HepG2 (cell line): ENCODE results near the gene KCNMA1. TPM values are rescaled to one million over a fixed set of nuclear protein-coding genes. Genes with fewer than 3 reads are reported as not detected.

Experiments
- ATAC-seq: fragments of 200-7000 bp; cut with Tn5 transposase; 3 replicates; pipeline ENCODE4 v1.9.1; 2020; ENCODE audit warnings: mild to moderate bottlenecking, moderate library complexity
- BruUV-seq: library from RNA; stranded (reverse); fragments of 400-500 nt; replicated peaks from 2 replicates; lab custom pipeline; 2021; lab: Mats Ljungman, UMichigan
- CTCF ChIA-PET: fragments of 300-600 bp; formaldehyde crosslinking; extraction: SDS; loops from one replicate; lab custom pipeline; 2021; ENCODE audit warnings: low total read pairs, inconsistent platforms, low intra/inter-chr PET ratio; lab: Yijun Ruan, JAX
- POLR2A ChIA-PET: fragments of 350-600 bp; sonication (Branson Sonifier 250); formaldehyde crosslinking; loops from one replicate; lab custom pipeline; 2020; ENCODE audit warnings: antibody characterized with exemption, inconsistent platforms; lab: Yijun Ruan, JAX
- DNase-seq: peaks from one replicate; pipeline ENCODE4 v3.0.0-alpha.2; 2015; ENCODE audit warnings: low spot score
- FAIRE-seq: peaks from 3 replicates; lab custom pipeline; 2011; peaks lifted over from hg19 to GRCh38; lab: Jason Lieb, UNC
- H2AFZ ChIP-seq: one replicate; pipeline ENCODE4 v1.6.1; 2011; ENCODE audit warnings: low read length, inconsistent platforms
- H3K27ac ChIP-seq: fragments of 300-600 bp; 3 replicates; pipeline ENCODE4 v1.8.0; 2011; ENCODE audit warnings: mixed run types, mild to moderate bottlenecking, mixed read lengths, low read length, inconsistent platforms; ENCODE audit not compliant: insufficient read depth; ENCODE audit errors: extremely low read length
- H3K27me3 ChIP-seq, 2 experiments: fragments of 200-600 bp in 1 of 2; 2 replicates in 1 of 2; 3 replicates in 1 of 2; pipeline versions ENCODE4 v1.6.0 to v1.8.0; 2011; ENCODE audit warnings: low read length in 2 of 2, mild to moderate bottlenecking in 2 of 2, moderate library complexity in 2 of 2, inconsistent platforms in 1 of 2; ENCODE audit not compliant: insufficient read depth in 2 of 2, control insufficient read depth in 1 of 2
- H3K36me3 ChIP-seq, 2 experiments: fragments of 200-600 bp in 1 of 2; replicated peaks in 1 of 2; 2 replicates in 1 of 2; 3 replicates in 1 of 2; pipeline versions ENCODE4 v1.5.1 to v1.8.0; 2011; ENCODE audit warnings: low read length in 2 of 2, inconsistent platforms in 1 of 2; ENCODE audit not compliant: insufficient read depth in 2 of 2, control insufficient read depth in 1 of 2
- H3K4me1 ChIP-seq: 2 replicates; pipeline ENCODE4 v1.5.1; 2012; ENCODE audit warnings: low read length, inconsistent platforms; ENCODE audit not compliant: insufficient read depth
- H3K4me2 ChIP-seq: 2 replicates; pipeline ENCODE4 v1.6.0; 2011; ENCODE audit warnings: low read depth, low read length, inconsistent platforms
- H3K4me3 ChIP-seq, 3 experiments: fragments of 200-600 bp in 1 of 3; sonication (generic), shearing (Covaris generic) in 1 of 3; replicated peaks in 1 of 3; 2 replicates each; pipeline ENCODE4 v1.5.1; 2011 to 2016; ENCODE audit warnings: low read length in 3 of 3, inconsistent platforms in 2 of 3, low read depth in 2 of 3, mild to moderate bottlenecking in 2 of 3, control low read depth in 1 of 3, mixed read lengths in 1 of 3; ENCODE audit not compliant: insufficient read depth in 1 of 3
- H3K79me2 ChIP-seq: one replicate; pipeline ENCODE4 v1.6.1; 2011; ENCODE audit warnings: low read length, inconsistent platforms; ENCODE audit not compliant: insufficient read depth
- H3K9ac ChIP-seq: 2 replicates; pipeline ENCODE4 v1.6.0; 2011; ENCODE audit warnings: mild to moderate bottlenecking, low read depth, low read length, inconsistent platforms; ENCODE audit not compliant: insufficient read depth
- H3K9me3 ChIP-seq: 2 replicates; pipeline ENCODE4 v1.5.1; 2012; ENCODE audit warnings: mild to moderate bottlenecking, low read length
- H4K20me1 ChIP-seq: 2 replicates; pipeline ENCODE4 v1.6.0; 2011; ENCODE audit warnings: inconsistent platforms, mild to moderate bottlenecking, low read length, moderate library complexity; ENCODE audit not compliant: insufficient read depth
- ASH2L ChIP-seq: fragments of 300-600, 200-600 bp; sonication (generic); IDR thresholded peaks from 2 replicates; pipeline ENCODE4 v1.7.0; 2017; ENCODE audit warnings: low read depth, mild to moderate bottlenecking, moderate library complexity, mixed read lengths, low read length; ENCODE audit not compliant: insufficient read length
- GABPB1 ChIP-seq: IDR thresholded peaks from 2 replicates; pipeline ENCODE4 v1.6.1; 2016; ENCODE audit warnings: mild to moderate bottlenecking, missing genetic modification reagents, moderate library complexity, missing compliant biosample characterization
- HDAC1 ChIP-seq: sonication (generic); formaldehyde crosslinking; IDR thresholded peaks from 2 replicates; pipeline ENCODE4 v1.5.1; 2020; ENCODE audit warnings: mild to moderate bottlenecking, missing genetic modification reagents
- HOXD1 ChIP-seq: sonication (generic); formaldehyde crosslinking; IDR thresholded peaks from 2 replicates; pipeline ENCODE4 v1.5.0; 2020; ENCODE audit warnings: missing genetic modification reagents
- KDM6A ChIP-seq: IDR thresholded peaks from 2 replicates; pipeline ENCODE4 v1.6.1; 2016; ENCODE audit warnings: low read depth
- MEIS1 ChIP-seq: sonication (generic); formaldehyde crosslinking; IDR thresholded peaks from 2 replicates; pipeline ENCODE4 v1.9.0; 2021; ENCODE audit warnings: mild to moderate bottlenecking, missing genetic modification reagents, moderate library complexity, borderline replicate concordance
- MYNN ChIP-seq: sonication (generic); formaldehyde crosslinking; IDR thresholded peaks from 2 replicates; pipeline ENCODE4 v1.4.0; 2020; ENCODE audit warnings: mild to moderate bottlenecking, low read depth, missing genetic modification reagents
- NFIC ChIP-seq: IDR thresholded peaks from 2 replicates; pipeline ENCODE4 v1.6.1; 2012; ENCODE audit warnings: mild to moderate bottlenecking, low read length, inconsistent platforms
- PHB2 ChIP-seq: fragments of 450-650 bp; IDR thresholded peaks from 2 replicates; pipeline ENCODE4 v1.6.1; 2018; ENCODE audit not compliant: partially characterized antibody
- POLR2G ChIP-seq: fragments of 200-400 bp; formaldehyde crosslinking; IDR thresholded peaks from 2 replicates; pipeline ENCODE4 v1.6.1; 2018; ENCODE audit warnings: mild to moderate bottlenecking, low read depth, low read length, moderate library complexity
- RORA ChIP-seq: sonication (generic); formaldehyde crosslinking; IDR thresholded peaks from 2 replicates; pipeline ENCODE4 v1.5.0; 2020; ENCODE audit warnings: mild to moderate bottlenecking, missing genetic modification reagents, moderate library complexity
- ZFP1 ChIP-seq: IDR thresholded peaks from 2 replicates; pipeline ENCODE4 v1.6.1; 2016
- ZNF205 ChIP-seq: IDR thresholded peaks from 2 replicates; pipeline ENCODE4 v1.6.1; 2018; ENCODE audit warnings: missing biosample characterization, missing genetic modification reagents
- ZNF230 ChIP-seq: sonication (generic); formaldehyde crosslinking; IDR thresholded peaks from 2 replicates; pipeline ENCODE4 v1.4.0; 2020; ENCODE audit warnings: mild to moderate bottlenecking, missing genetic modification reagents
- ZNF24 ChIP-seq: fragments of 450-650 bp; IDR thresholded peaks from 2 replicates; pipeline ENCODE4 v1.6.1; 2017; ENCODE audit warnings: antibody characterized with exemption, mild to moderate bottlenecking
- ZNF317 ChIP-seq: sonication (generic); formaldehyde crosslinking; IDR thresholded peaks from 2 replicates; pipeline ENCODE4 v1.5.0; 2020; ENCODE audit warnings: mild to moderate bottlenecking, missing genetic modification reagents
- ZZZ3 ChIP-seq: sonication (generic); formaldehyde crosslinking; IDR thresholded peaks from 2 replicates; pipeline ENCODE4 v1.4.0; 2020; ENCODE audit warnings: missing genetic modification reagents, mild to moderate bottlenecking, borderline replicate concordance
- WGBS: methylation state at CpG from one replicate; pipeline ENCODE4 v1.1.6; 2017; ENCODE audit warnings: low lambda C conversion rate; 5-methylcytosine and 5-hydroxymethylcytosine counted together
- in situ Hi-C: cut with HindIII; loops from 2 replicates; pipeline ENCODE4 v1.10.0; 2017; ENCODE audit warnings: low pct_unique_long_range_greater_than_20kb; ENCODE audit not compliant: extremely low pct_ligation_motif_present
- intact Hi-C: fragments of 100-400 bp; cut with micrococcal nuclease; formaldehyde crosslinking; loops from one replicate; pipeline ENCODE4 v1.10.0; 2022; ENCODE audit not compliant: unreplicated experiment
- polyA plus RNA-seq, 8 experiments: library from polyadenylated mRNA; depleted of rRNA in 3 of 8; stranded (reverse) in 7 of 8; unstranded in 1 of 8; fragments of >200 nt; fragmentation: Illumina TruSeq in 4 of 8; extraction: Trizol in 4 of 8; gene quantifications; 2 replicates each; pipeline versions ENCODE4 v1.2.1 to v1.2.3, GENCODE V29; 2011 to 2016; ENCODE audit warnings: low read depth in 4 of 8, missing spikeins in 1 of 8, mixed read lengths in 1 of 8; ENCODE audit not compliant: insufficient read depth in 1 of 8
- total RNA-seq, 5 experiments: library from RNA; depleted of rRNA; stranded (reverse); fragments of >200 nt; fragmentation: Illumina TruSeq; extraction: Trizol; gene quantifications; 2 replicates each; pipeline ENCODE4 v1.2.3, GENCODE V29; 2016; ENCODE audit warnings: low read depth in 1 of 5
- TF ChIP-seq, protein P1 (sequence below): sonication (generic); formaldehyde crosslinking; IDR thresholded peaks from 2 replicates; pipeline ENCODE4 v1.5.0; 2020; ENCODE audit warnings: mild to moderate bottlenecking, missing genetic modification reagents, moderate library complexity
- TF ChIP-seq, protein P2 (sequence below): sonication (generic); formaldehyde crosslinking; IDR thresholded peaks from 2 replicates; pipeline ENCODE4 v1.4.0; 2020; ENCODE audit warnings: missing genetic modification reagents
- TF ChIP-seq, protein P3 (sequence below): sonication (generic); formaldehyde crosslinking; conservative IDR thresholded peaks from 2 replicates; pipeline ENCODE4 v1.4.0; 2020; ENCODE audit warnings: missing genetic modification reagents

Gene KCNMA1
- total and polyA plus RNA-seq, 2 of the 13 experiments (the other 11 are each of a cell fraction or from before 2014, with no cell fraction given): 0.02 TPM; not detected in 1

DNA sequence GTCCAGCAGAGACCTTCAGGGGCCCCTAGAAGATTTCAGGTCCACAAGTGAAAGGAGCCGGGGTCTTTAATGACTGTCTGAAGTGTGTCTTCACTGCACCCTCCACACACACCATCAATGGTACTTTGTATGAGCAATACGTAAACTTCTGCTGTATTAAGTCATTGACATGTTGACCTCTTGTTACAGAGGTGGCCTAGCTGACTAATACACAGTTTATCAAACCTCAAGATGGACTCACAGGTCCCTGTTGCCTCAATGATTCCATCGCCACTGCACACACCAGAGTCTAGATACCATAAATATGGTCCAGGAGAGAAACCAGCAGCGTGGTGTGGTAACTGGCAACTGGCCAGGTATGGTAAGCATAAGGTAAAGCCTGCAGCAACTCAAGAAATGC lies 19.5 kb downstream of the KCNMA1 start (continued):
- no peak for TF ChIP-seq ZZZ3
- no peak for TF ChIP-seq KDM6A
- TF ChIP-seq ASH2L: no peak
- TF ChIP-seq, all 625 proteins: peak for 0

DNA sequence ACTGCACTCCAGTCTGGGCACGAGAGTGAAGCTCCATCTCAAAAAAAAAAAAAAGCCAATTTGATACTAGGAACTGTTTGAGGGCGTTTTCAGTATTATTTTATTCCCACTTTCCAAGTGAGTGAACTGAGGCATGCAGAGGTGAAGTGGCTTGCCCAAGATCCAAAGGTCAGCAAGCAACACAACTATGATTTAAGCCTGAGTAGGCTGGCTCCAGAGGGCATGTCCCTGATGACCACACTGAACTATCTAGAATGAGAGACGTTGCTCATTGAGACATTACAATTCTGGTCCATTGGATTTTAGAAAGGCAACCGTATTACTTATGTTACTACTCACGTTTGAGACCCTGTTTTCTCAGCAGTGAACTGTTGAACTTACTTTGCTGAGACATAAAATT lies 20.8 kb downstream of the KCNMA1 start:
- BruUV-seq: no TSS peak
- no peak overlapping the region for H3K4me2 ChIP-seq
- no peak overlapping the region for H3K4me3 ChIP-seq
- H2AFZ ChIP-seq: no peak overlapping the region
- FAIRE-seq: no peak
- H3K4me1 ChIP-seq: no peaks in the 10 kb centered on the region
- in situ Hi-C loops: no loop called here
- no peak overlapping the region for H3K9ac ChIP-seq
- TF ChIP-seq POLR2G: no peak
- TF ChIP-seq RORA (CRISPR knock-in tag): no peak
- TF ChIP-seq, protein P1, sequence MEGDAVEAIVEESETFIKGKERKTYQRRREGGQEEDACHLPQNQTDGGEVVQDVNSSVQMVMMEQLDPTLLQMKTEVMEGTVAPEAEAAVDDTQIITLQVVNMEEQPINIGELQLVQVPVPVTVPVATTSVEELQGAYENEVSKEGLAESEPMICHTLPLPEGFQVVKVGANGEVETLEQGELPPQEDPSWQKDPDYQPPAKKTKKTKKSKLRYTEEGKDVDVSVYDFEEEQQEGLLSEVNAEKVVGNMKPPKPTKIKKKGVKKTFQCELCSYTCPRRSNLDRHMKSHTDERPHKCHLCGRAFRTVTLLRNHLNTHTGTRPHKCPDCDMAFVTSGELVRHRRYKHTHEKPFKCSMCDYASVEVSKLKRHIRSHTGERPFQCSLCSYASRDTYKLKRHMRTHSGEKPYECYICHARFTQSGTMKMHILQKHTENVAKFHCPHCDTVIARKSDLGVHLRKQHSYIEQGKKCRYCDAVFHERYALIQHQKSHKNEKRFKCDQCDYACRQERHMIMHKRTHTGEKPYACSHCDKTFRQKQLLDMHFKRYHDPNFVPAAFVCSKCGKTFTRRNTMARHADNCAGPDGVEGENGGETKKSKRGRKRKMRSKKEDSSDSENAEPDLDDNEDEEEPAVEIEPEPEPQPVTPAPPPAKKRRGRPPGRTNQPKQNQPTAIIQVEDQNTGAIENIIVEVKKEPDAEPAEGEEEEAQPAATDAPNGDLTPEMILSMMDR (CRISPR knock-in tag): no peak
- TF ChIP-seq ZNF317 (CRISPR knock-in tag): no peak
- TF ChIP-seq MYNN: no peak
- TF ChIP-seq, protein P2, sequence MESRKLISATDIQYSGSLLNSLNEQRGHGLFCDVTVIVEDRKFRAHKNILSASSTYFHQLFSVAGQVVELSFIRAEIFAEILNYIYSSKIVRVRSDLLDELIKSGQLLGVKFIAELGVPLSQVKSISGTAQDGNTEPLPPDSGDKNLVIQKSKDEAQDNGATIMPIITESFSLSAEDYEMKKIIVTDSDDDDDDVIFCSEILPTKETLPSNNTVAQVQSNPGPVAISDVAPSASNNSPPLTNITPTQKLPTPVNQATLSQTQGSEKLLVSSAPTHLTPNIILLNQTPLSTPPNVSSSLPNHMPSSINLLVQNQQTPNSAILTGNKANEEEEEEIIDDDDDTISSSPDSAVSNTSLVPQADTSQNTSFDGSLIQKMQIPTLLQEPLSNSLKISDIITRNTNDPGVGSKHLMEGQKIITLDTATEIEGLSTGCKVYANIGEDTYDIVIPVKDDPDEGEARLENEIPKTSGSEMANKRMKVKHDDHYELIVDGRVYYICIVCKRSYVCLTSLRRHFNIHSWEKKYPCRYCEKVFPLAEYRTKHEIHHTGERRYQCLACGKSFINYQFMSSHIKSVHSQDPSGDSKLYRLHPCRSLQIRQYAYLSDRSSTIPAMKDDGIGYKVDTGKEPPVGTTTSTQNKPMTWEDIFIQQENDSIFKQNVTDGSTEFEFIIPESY (CRISPR knock-in tag): no peak
- TF ChIP-seq ZNF24: no peak
- no peak for TF ChIP-seq PHB2
- TF ChIP-seq, protein P3, sequence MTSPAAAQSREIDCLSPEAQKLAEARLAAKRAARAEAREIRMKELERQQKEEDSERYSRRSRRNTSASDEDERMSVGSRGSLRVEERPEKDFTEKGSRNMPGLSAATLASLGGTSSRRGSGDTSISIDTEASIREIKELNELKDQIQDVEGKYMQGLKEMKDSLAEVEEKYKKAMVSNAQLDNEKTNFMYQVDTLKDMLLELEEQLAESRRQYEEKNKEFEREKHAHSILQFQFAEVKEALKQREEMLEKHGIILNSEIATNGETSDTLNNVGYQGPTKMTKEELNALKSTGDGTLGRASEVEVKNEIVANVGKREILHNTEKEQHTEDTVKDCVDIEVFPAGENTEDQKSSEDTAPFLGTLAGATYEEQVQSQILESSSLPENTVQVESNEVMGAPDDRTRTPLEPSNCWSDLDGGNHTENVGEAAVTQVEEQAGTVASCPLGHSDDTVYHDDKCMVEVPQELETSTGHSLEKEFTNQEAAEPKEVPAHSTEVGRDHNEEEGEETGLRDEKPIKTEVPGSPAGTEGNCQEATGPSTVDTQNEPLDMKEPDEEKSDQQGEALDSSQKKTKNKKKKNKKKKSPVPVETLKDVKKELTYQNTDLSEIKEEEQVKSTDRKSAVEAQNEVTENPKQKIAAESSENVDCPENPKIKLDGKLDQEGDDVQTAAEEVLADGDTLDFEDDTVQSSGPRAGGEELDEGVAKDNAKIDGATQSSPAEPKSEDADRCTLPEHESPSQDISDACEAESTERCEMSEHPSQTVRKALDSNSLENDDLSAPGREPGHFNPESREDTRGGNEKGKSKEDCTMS (CRISPR knock-in tag): no peak
- TF ChIP-seq NFIC: no peak
- TF ChIP-seq ZNF205 (CRISPR knock-in tag): no peak
- no peak for TF ChIP-seq ZNF230
- TF ChIP-seq MEIS1 (CRISPR knock-in tag): no peak
- TF ChIP-seq GABPB1 (CRISPR knock-in tag): no peak
- no peak for TF ChIP-seq HDAC1
- TF ChIP-seq ZFP1: no peak
- no peak for TF ChIP-seq HOXD1 (CRISPR knock-in tag)
- ATAC-seq: no peak
- 5% methylated on average over 5 of the region's 5 CpGs for WGBS
- no peaks in the 10 kb centered on the region for H3K36me3 ChIP-seq
- CTCF ChIA-PET: no interaction called here
- H3K79me2 ChIP-seq: no peaks in the 10 kb centered on the region
- no peaks in the 10 kb centered on the region for H4K20me1 ChIP-seq
- intact Hi-C loops: no loop called here
- H3K9me3 ChIP-seq: no peaks in the 10 kb centered on the region
- no peak overlapping the region for H3K27ac ChIP-seq
- no peak for DNase-seq
- H3K27me3 ChIP-seq: no peaks in the 10 kb centered on the region
- POLR2A ChIA-PET: no interaction called here
